Thyroid gland (tissue), 4 donors: ENCODE measurements around the gene SLC9A1. TPM values are rescaled to one million over a fixed set of nuclear protein-coding genes. Genes with fewer than 3 reads are reported as not detected.
"Not testable (repeated sequence)": the region's sequence is repeated elsewhere in the genome, so short reads cannot be mapped to it uniquely, and the experiment has no call there.

Experiments used
- DNase-seq, 2 donors: peaks; one replicate each; pipeline ENCODE4 v3.0.0-alpha.2; 2019
- H3K27ac ChIP-seq, 3 donors: fragments of 200-600 bp; sonication (generic); 1 replicate in 2 of 3; 2 replicates in 1 of 3; pipeline ENCODE4 v1.5.1; 2016 to 2019; ENCODE audit warnings: mild to moderate bottlenecking in 1 of 3, moderate library complexity in 1 of 3
- H3K27me3 ChIP-seq: fragments of 200-600 bp; sonication (generic); one replicate; pipeline ENCODE4 v1.5.1; 2019
- H3K36me3 ChIP-seq, 2 donors: fragments of 200-600 bp; sonication (generic); one replicate each; pipeline ENCODE4 v1.5.1; 2016 to 2019
- H3K4me1 ChIP-seq, 2 donors: fragments of 200-600 bp; sonication (generic); one replicate each; pipeline ENCODE4 v1.5.1; 2017 to 2019
- H3K4me3 ChIP-seq, 3 donors: fragments of 200-600 bp; sonication (generic); replicated peaks in 1 of 3; 1 replicate in 2 of 3; 2 replicates in 1 of 3; pipeline ENCODE4 v1.5.1; 2016; ENCODE audit warnings: mild to moderate bottlenecking in 1 of 3
- H3K9me3 ChIP-seq: fragments of 200-600 bp; sonication (generic); one replicate; pipeline ENCODE4 v1.5.1; 2017
- CTCF ChIP-seq, 6 experiments: fragments of 200-600 bp in 3 of 6; fragments of 450-650 bp in 3 of 6; sonication (generic) in 3 of 6; IDR thresholded peaks; one replicate each; pipeline ENCODE4 v1.5.1; 2016 to 2019; ENCODE audit warnings: antibody characterized with exemption in 6 of 6, mild to moderate bottlenecking in 2 of 6, inconsistent platforms in 1 of 6, moderate library complexity in 1 of 6
- POLR2A ChIP-seq, 2 donors: fragments of 450-650 bp; IDR thresholded peaks; one replicate each; pipeline ENCODE4 v1.6.1; 2017; ENCODE audit warnings: antibody characterized with exemption in 2 of 2, mild to moderate bottlenecking in 2 of 2, moderate library complexity in 1 of 2
- WGBS, 2 donors: methylation state at CpG; one replicate each; pipeline ENCODE4 v1.1.5; 2017; 5-methylcytosine and 5-hydroxymethylcytosine counted together
- intact Hi-C: fragments of 100-400 bp; cut with DNase I; formaldehyde crosslinking; loops from one replicate; pipeline ENCODE4 v1.15.1; 2023
- total RNA-seq, 4 donors: library from RNA; depleted of rRNA; stranded (reverse); fragments of >200 nt; gene quantifications; one replicate each; pipeline ENCODE4 v1.2.3, GENCODE V29; 2016

Gene SLC9A1
- total RNA-seq, 4 donors from 2014 or later: 13.3 to 26.1 (median 19.9) TPM

- no peak for TF ChIP-seq POLR2A (IDR thresholded peaks at IDR 0.05)
- TF ChIP-seq CTCF (IDR thresholded peaks at IDR 0.05): no peak
- no peak for DNase-seq
- Histone ChIP-seq H3K4me1 (no peaks in the 10 kb centered on the region), H3K36me3 (no peaks in the 10 kb centered on the region), H3K27me3 (no peaks in the 10 kb centered on the region), H3K9me3 (no peaks in the 10 kb centered on the region), H3K4me3 (no peak overlapping the region), H3K27ac (no peak overlapping the region)
- intact Hi-C loops: no loop called here
- WGBS, 2 donors: 83 to 90% methylated on average over 3 of the region's 3 CpGs
These were observed 25.1 kb upstream of the SLC9A1 start for GRCh38 chr1:27179979-27180378.

- H3K27me3 ChIP-seq: no peaks in the 10 kb centered on the region
- no peaks in the 10 kb centered on the region for H3K36me3 ChIP-seq
- no peak overlapping the region for H3K4me3 ChIP-seq
- TF ChIP-seq POLR2A (IDR thresholded peaks at IDR 0.05): no peak
- no peak for TF ChIP-seq CTCF (IDR thresholded peaks at IDR 0.05)
- H3K4me1 ChIP-seq: no peaks in the 10 kb centered on the region
- no peaks in the 10 kb centered on the region for H3K9me3 ChIP-seq
- intact Hi-C loops: no loop called here
- no peak overlapping the region for H3K27ac ChIP-seq
- no peak for DNase-seq
These were observed 24.5 kb upstream of the SLC9A1 start for GRCh38 chr1:27179379-27179778.

GRCh38 chr1:27176954-27177353, 22.0 kb upstream of the SLC9A1 start:
- DNase-seq: no peak
- H3K4me1 ChIP-seq: no peaks in the 10 kb centered on the region

GRCh38 chr1:27176323-27176722, 21.4 kb upstream of the SLC9A1 start:
- Histone ChIP-seq H3K9me3 (no peaks in the 10 kb centered on the region), H3K27ac (no peak overlapping the region), H3K36me3 (no peaks in the 10 kb centered on the region), H3K4me1 (no peaks in the 10 kb centered on the region), H3K27me3 (no peaks in the 10 kb centered on the region), H3K4me3 (no peak overlapping the region)
- DNase-seq: no peak
- intact Hi-C loops: no loop called here
- WGBS, 2 donors: 78 to 87% methylated on average over 4 of the region's 4 CpGs
- TF ChIP-seq POLR2A (IDR thresholded peaks at IDR 0.05): no peak
- no peak for TF ChIP-seq CTCF (IDR thresholded peaks at IDR 0.05)

More at GRCh38 chr1:27176954-27177353, 22.0 kb upstream of the SLC9A1 start:
- no peak overlapping the region for H3K4me3 ChIP-seq
- H3K27me3 ChIP-seq: no peaks in the 10 kb centered on the region
- TF ChIP-seq CTCF (IDR thresholded peaks at IDR 0.05): no peak
- no peak for TF ChIP-seq POLR2A (IDR thresholded peaks at IDR 0.05)
- H3K27ac ChIP-seq: no peak overlapping the region
- 92 to 96% methylated on average over 26 of the region's 26 CpGs for WGBS, 2 donors
- H3K36me3 ChIP-seq: no peaks in the 10 kb centered on the region
- H3K9me3 ChIP-seq: no peaks in the 10 kb centered on the region
- intact Hi-C loops: no loop called here

GRCh38 chr1:27172992-27173391, 18.1 kb upstream of the SLC9A1 start:
- H3K4me1 ChIP-seq, DNase-seq, intact Hi-C loops, H3K27ac ChIP-seq, H3K27me3 ChIP-seq, H3K9me3 ChIP-seq, H3K36me3 ChIP-seq, H3K4me3 ChIP-seq: not testable (repeated sequence)
- WGBS, 2 donors: 81 to 90% methylated on average over 5 of the region's 5 CpGs

GRCh38 chr1:27166929-27167328, 12.0 kb upstream of the SLC9A1 start:
- H3K36me3 ChIP-seq: no peaks in the 10 kb centered on the region
- no peak overlapping the region for H3K4me3 ChIP-seq
- 70 to 72% methylated on average over 4 of the region's 4 CpGs for WGBS, 2 donors
- no peak for TF ChIP-seq CTCF (IDR thresholded peaks at IDR 0.05)
- no peak for TF ChIP-seq POLR2A (IDR thresholded peaks at IDR 0.05)
- intact Hi-C loops: no loop called here
- no peaks in the 10 kb centered on the region for H3K27me3 ChIP-seq
- H3K27ac ChIP-seq: no peak overlapping the region
- no peaks in the 10 kb centered on the region for H3K9me3 ChIP-seq
- no peak for DNase-seq
- no peaks in the 10 kb centered on the region for H3K4me1 ChIP-seq
